ENCODE data around the gene IQSEC1. TPM values are rescaled to one million over a fixed set of nuclear protein-coding genes. Genes with fewer than 3 reads are reported as not detected.
A peak's percentile ranks its signal among the peaks of the same experiment; 100 is the strongest.

Gene IQSEC1
- total and polyA plus RNA-seq, 10 of the 15 experiments (the other 5 are each of a cell fraction or from before 2014, with no cell fraction given): 0.92 to 55.2 (median 8.5) TPM

- TF ChIP-seq BCLAF1 (IDR thresholded peaks at IDR 0.05): no peak
Measured at GRCh38 chr3:12870942-12871341, 202.3 kb downstream of the IQSEC1 start (continued).

GRCh38 chr3:12869035-12869621, 204.1 kb downstream of the IQSEC1 start:
- no peaks in the 10 kb centered on the region for H4K20me1 ChIP-seq (ENCODE audit: control insufficient read depth, insufficient read depth)
- BruUV-seq (replicated peaks): no TSS peak
- no peaks in the 10 kb centered on the region for H3K79me2 ChIP-seq (ENCODE audit: control insufficient read depth, insufficient read depth, low read length)
- H3K9me3 ChIP-seq (replicated peaks; ENCODE audit: control insufficient read depth, insufficient read depth, low read length): no peaks in the 10 kb centered on the region; the same call in 2 of the 3 replicates
- RAD21 ChIA-PET (ENCODE audit: unreplicated experiment): interaction anchor here (0.6 to 1.5 kb wide), 2 partner anchors 9 to 21 kb away, joined by 3 read pairs; no protein-coding TSS in a partner anchor
- no peak overlapping the region for H3K9ac ChIP-seq (ENCODE audit: control insufficient read depth, insufficient read depth, low read length)
- intact Hi-C loops (cut with micrococcal nuclease; ENCODE audit: unreplicated experiment): loop anchor here (10.0 kb wide), 1 partner anchor 116 kb away; no protein-coding TSS in a partner anchor
- DNase-seq (ENCODE audit: low read depth, low spot score) (no peak), FAIRE-seq (no peak), ATAC-seq (peak; percentile 82)
- no peaks in the 10 kb centered on the region; a peak in 1 of 4 replicates for H3K27me3 ChIP-seq (replicated peaks in 1 of 2; ENCODE audit: control insufficient read depth in 2 of 2, insufficient read depth in 2 of 2, low read length in 1 of 2)
- H2AFZ ChIP-seq (ENCODE audit: control insufficient read depth, low read depth, low read length): peak overlapping the region; percentile 19; the same call in 1 of the 2 replicates
- no peaks in the 10 kb centered on the region for H3K36me3 ChIP-seq (ENCODE audit: control insufficient read depth in 2 of 2, insufficient read depth in 2 of 2, low read length in 1 of 2)
- CTCF ChIA-PET: interaction anchor here (1.0 to 15.3 kb wide), 6 partner anchors 20 to 163 kb away, joined by 3 to 271 read pairs (median 4); partner anchors contain the start of gene RPL32
- in situ Hi-C loops (cut with MboI): no loop called here
- POLR2A ChIA-PET: interaction anchor here (2.8 kb wide), 1 partner anchor 21 kb away, joined by 7 read pairs; no protein-coding TSS in a partner anchor
- peaks cover 28% of the 10 kb centered on the region for H3K4me1 ChIP-seq (ENCODE audit: control insufficient read depth, insufficient read depth, low read length)
- no peak for TF ChIP-seq RUNX3 (IDR thresholded peaks at IDR 0.05; ENCODE audit: low read length)
- no peak for TF ChIP-seq E2F4 (IDR thresholded peaks at IDR 0.05; ENCODE audit: low read depth, low read length)
- TF ChIP-seq HCFC1 (IDR thresholded peaks at IDR 0.05; ENCODE audit: low read length): no peak
- 0 out of 2 replicates have a peak, but pooled peaks have one; percentile 56 for TF ChIP-seq TCF3 (IDR thresholded peaks at IDR 0.05; ENCODE audit: borderline replicate concordance, insufficient read depth, low read depth, low read length)
- no peak for TF ChIP-seq NFXL1 (IDR thresholded peaks at IDR 0.05; ENCODE audit: borderline replicate concordance)
- no peak for TF ChIP-seq ZNF24 (IDR thresholded peaks at IDR 0.05)
- peak overlapping the region; percentile 85 for H3K4me2 ChIP-seq (ENCODE audit: control insufficient read depth, insufficient read depth)
- no peak overlapping the region for H3K4me3 ChIP-seq
- H3K27ac ChIP-seq (ENCODE audit: control insufficient read depth, insufficient read depth): no peak overlapping the region
- SMC1A ChIA-PET (ENCODE audit: uncharacterized antibody, unreplicated experiment): interaction anchor here (1.7 to 6.7 kb wide), 2 partner anchors 20 to 126 kb away, joined by 5 to 103 read pairs; no protein-coding TSS in a partner anchor
- WGBS (ENCODE audit: insufficient coverage, insufficient replicate concordance, low lambda C conversion rate, missing lambda C conversion rate): 1% methylated on average over 13 of the region's 28 CpGs

Data from GM12878 (cell line).